Activated naive CD8-positive, alpha-beta T cell treated with anti-CD3 and anti-CD28 coated beads, Interleukin-2, amount 10 ng/mL, durations not matched to agents 7 days and 5 days (primary cell): ENCODE results near the gene KIF2B. TPM values are rescaled to one million over a fixed set of nuclear protein-coding genes. Genes with fewer than 3 reads are reported as not detected.

ENCODE experiments used
- ATAC-seq: fragments of 150-1000 bp; cut with Tn5 transposase; one replicate; pipeline ENCODE4 v1.10.0; 2021; ENCODE audit warnings: low read depth, moderate library complexity
- POLR2A ChIA-PET: fragments of 350-600 bp; sonication (Branson Sonifier 250); formaldehyde crosslinking; loops from one replicate; lab custom pipeline; 2021; ENCODE audit warnings: antibody characterized with exemption; lab: Charles Lee
- DNase-seq: peaks from one replicate; pipeline ENCODE4 v3.0.0; 2021
- H3K27ac Mint-ChIP-seq: one replicate; pipeline ENCODE4 v1.8.0; 2022; ENCODE audit warnings: mild to moderate bottlenecking, mixed read lengths
- H3K27me3 Mint-ChIP-seq: one replicate; pipeline ENCODE4 v1.8.0; 2022; ENCODE audit warnings: mild to moderate bottlenecking, moderate library complexity, mixed read lengths
- H3K36me3 Mint-ChIP-seq: one replicate; pipeline ENCODE4 v1.8.0; 2021; ENCODE audit warnings: mild to moderate bottlenecking, mixed read lengths
- H3K4me1 Mint-ChIP-seq: one replicate; pipeline ENCODE4 v1.8.0; 2021; ENCODE audit warnings: mixed read lengths
- H3K4me3 Mint-ChIP-seq: one replicate; pipeline ENCODE4 v1.8.0; 2022; ENCODE audit warnings: mild to moderate bottlenecking, moderate library complexity, mixed read lengths
- H3K9me3 Mint-ChIP-seq: one replicate; pipeline ENCODE4 v1.8.0; 2021; ENCODE audit warnings: mixed read lengths
- total RNA-seq, 2 experiments: library from RNA; stranded (reverse); gene quantifications; one replicate each; pipeline ENCODE4 v1.2.3, GENCODE V29; 2021

Gene KIF2B, protein sequence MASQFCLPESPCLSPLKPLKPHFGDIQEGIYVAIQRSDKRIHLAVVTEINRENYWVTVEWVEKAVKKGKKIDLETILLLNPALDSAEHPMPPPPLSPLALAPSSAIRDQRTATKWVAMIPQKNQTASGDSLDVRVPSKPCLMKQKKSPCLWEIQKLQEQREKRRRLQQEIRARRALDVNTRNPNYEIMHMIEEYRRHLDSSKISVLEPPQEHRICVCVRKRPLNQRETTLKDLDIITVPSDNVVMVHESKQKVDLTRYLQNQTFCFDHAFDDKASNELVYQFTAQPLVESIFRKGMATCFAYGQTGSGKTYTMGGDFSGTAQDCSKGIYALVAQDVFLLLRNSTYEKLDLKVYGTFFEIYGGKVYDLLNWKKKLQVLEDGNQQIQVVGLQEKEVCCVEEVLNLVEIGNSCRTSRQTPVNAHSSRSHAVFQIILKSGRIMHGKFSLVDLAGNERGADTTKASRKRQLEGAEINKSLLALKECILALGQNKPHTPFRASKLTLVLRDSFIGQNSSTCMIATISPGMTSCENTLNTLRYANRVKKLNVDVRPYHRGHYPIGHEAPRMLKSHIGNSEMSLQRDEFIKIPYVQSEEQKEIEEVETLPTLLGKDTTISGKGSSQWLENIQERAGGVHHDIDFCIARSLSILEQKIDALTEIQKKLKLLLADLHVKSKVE
- not detected for total RNA-seq

DNA sequence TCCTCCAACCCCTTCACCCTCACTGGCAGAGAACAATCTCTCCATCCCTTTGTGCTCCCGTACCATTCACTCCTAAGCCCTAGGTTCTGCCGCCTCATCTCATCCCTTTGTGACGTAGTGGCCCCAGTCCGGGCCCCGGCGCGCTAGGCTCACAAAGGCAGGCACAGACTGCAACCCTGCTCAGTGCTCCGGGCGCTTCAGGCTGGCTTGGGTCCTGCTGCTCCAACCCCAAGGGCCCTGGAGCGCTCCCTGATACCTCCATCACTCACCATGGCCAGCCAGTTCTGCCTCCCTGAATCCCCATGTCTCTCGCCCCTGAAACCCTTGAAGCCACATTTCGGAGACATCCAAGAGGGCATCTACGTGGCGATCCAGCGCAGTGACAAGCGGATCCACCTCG, at the start of gene KIF2B:
KIF2B (plus strand) TSS at position 164 of the 400 bp plus-strand sequence; CDS start at position 271, 107 bp downstream.
- H3K27me3 Mint-ChIP-seq = no peaks in the 10 kb centered on the region
- POLR2A ChIA-PET = no interaction called here
- H3K36me3 Mint-ChIP-seq = no peaks in the 10 kb centered on the region
- ATAC-seq (no peak), DNase-seq (no peak)
- no peak within 1 kb of the TSS for H3K27ac Mint-ChIP-seq
- peaks cover 6% of the 10 kb centered on the region for H3K9me3 Mint-ChIP-seq
- no peaks in the 10 kb centered on the region for H3K4me1 Mint-ChIP-seq
- H3K4me3 Mint-ChIP-seq = no peak within 1 kb of the TSS

GRCh38 chr17:53780320-53780719, 42.4 kb upstream of the KIF2B start:
- H3K4me3 Mint-ChIP-seq = no peak overlapping the region
- no peaks in the 10 kb centered on the region for H3K36me3 Mint-ChIP-seq
- H3K27ac Mint-ChIP-seq = no peak overlapping the region
- H3K27me3 Mint-ChIP-seq = no peaks in the 10 kb centered on the region
- no peaks in the 10 kb centered on the region for H3K4me1 Mint-ChIP-seq
- POLR2A ChIA-PET = no interaction called here
- ATAC-seq = no peak
- no peak for DNase-seq
- peaks cover 11% of the 10 kb centered on the region for H3K9me3 Mint-ChIP-seq

DNA sequence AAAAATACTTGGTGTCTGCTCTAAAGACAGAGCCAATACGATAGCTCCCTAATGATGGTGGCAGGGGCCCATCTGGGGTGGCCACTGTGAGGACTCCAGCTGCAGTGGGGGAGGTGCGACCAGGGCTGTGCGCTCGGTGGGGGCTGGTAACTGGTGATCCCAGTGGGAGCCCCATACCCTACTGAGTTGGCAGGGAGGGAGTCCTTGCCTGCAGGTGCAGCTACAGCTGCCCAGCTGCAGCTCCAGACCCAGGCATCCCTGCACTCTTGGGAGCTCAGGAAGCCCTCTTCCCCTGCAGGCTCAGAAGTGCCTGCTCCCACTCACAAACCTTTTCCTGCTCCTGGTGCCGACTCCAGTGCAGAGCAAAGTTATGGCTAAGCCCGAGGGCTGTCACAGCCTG, 31.2 kb upstream of the KIF2B start:
- ATAC-seq (no peak), DNase-seq (no peak)
- POLR2A ChIA-PET = no interaction called here
- H3K4me3 Mint-ChIP-seq = no peak overlapping the region
- H3K27me3 Mint-ChIP-seq = no peaks in the 10 kb centered on the region
- H3K9me3 Mint-ChIP-seq = peaks cover 2% of the 10 kb centered on the region
- H3K36me3 Mint-ChIP-seq = no peaks in the 10 kb centered on the region
- no peak overlapping the region for H3K27ac Mint-ChIP-seq
- H3K4me1 Mint-ChIP-seq = no peaks in the 10 kb centered on the region

- Mint-ChIP-seq H3K27me3 (no peaks in the 10 kb centered on the region), H3K27ac (no peak overlapping the region), H3K4me1 (no peaks in the 10 kb centered on the region), H3K4me3 (no peak overlapping the region), H3K9me3 (peaks cover 2% of the 10 kb centered on the region), H3K36me3 (no peaks in the 10 kb centered on the region)
- ATAC-seq = no peak
- POLR2A ChIA-PET = no interaction called here
- DNase-seq = no peak
These were observed 30.3 kb upstream of the KIF2B start for GRCh38 chr17:53792451-53792850.

- no peak overlapping the region for H3K27ac Mint-ChIP-seq
- H3K9me3 Mint-ChIP-seq = peaks cover 2% of the 10 kb centered on the region
- POLR2A ChIA-PET = no interaction called here
- no peaks in the 10 kb centered on the region for H3K36me3 Mint-ChIP-seq
- no peak overlapping the region for H3K4me3 Mint-ChIP-seq
- ATAC-seq (no peak), DNase-seq (no peak)
- no peaks in the 10 kb centered on the region for H3K27me3 Mint-ChIP-seq
- no peaks in the 10 kb centered on the region for H3K4me1 Mint-ChIP-seq
These were observed 29.7 kb upstream of the KIF2B start for GRCh38 chr17:53792997-53793396.

- no peak for DNase-seq
These were observed 27.9 kb upstream of the KIF2B start for GRCh38 chr17:53794875-53795274.

DNA sequence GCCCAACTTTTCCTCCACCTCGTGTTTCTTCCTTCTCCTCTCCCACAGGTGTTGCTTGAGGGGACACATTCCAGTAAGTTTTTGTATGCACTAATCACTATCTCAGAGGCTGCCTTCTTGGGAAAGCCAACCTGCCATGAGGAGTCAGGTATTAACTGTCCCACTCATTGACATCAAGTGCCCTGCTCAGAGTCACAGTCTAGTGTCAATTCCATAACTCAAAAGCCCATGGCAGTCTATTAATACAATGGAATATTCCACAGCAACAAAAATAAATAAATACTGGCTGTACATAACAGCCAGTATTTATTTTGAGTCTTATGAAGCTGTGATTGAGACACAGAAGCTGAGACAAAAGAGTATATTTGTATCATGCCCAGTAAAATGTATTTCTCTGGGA, 26.1 kb upstream of the KIF2B start:
- ATAC-seq = no peak
- H3K27ac Mint-ChIP-seq = no peak overlapping the region
- DNase-seq = no peak
- no peaks in the 10 kb centered on the region for H3K36me3 Mint-ChIP-seq
- H3K4me3 Mint-ChIP-seq = no peak overlapping the region
- no peaks in the 10 kb centered on the region for H3K9me3 Mint-ChIP-seq
- no peaks in the 10 kb centered on the region for H3K4me1 Mint-ChIP-seq
- no peaks in the 10 kb centered on the region for H3K27me3 Mint-ChIP-seq
- POLR2A ChIA-PET = no interaction called here

More at GRCh38 chr17:53794875-53795274, 27.9 kb upstream of the KIF2B start:
- POLR2A ChIA-PET = no interaction called here
- Mint-ChIP-seq H3K27ac (no peak overlapping the region), H3K4me1 (no peaks in the 10 kb centered on the region), H3K9me3 (peaks cover 2% of the 10 kb centered on the region), H3K27me3 (no peaks in the 10 kb centered on the region), H3K4me3 (no peak overlapping the region), H3K36me3 (no peaks in the 10 kb centered on the region)
- ATAC-seq = no peak

GRCh38 chr17:53797501-53797900, 25.2 kb upstream of the KIF2B start:
- POLR2A ChIA-PET = no interaction called here
- Mint-ChIP-seq H3K9me3 (no peaks in the 10 kb centered on the region), H3K27me3 (no peaks in the 10 kb centered on the region), H3K27ac (no peak overlapping the region), H3K36me3 (no peaks in the 10 kb centered on the region), H3K4me3 (no peak overlapping the region), H3K4me1 (no peaks in the 10 kb centered on the region)
- ATAC-seq (no peak), DNase-seq (no peak)

DNA sequence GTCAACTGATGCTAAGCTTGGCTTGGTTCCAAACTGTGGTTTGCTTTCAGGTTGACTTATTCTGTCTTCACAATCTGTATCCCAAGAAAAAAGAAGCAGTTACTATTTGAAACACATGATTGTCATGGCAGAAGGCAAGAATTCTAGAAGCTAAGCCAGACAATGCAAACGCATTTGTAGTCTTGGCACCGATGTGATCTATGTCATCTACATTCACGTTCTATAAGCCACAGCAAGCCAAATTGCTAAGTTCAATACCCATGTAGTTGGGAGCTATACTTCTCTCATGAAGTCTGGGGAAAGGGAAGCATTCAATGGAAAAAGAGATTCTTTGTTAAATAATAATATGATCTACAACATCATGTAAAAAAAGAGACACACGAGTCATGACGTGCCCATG, 18.3 kb upstream of the KIF2B start:
- POLR2A ChIA-PET = no interaction called here
- Mint-ChIP-seq H3K4me3 (no peak overlapping the region), H3K27ac (no peak overlapping the region), H3K27me3 (no peaks in the 10 kb centered on the region), H3K36me3 (no peaks in the 10 kb centered on the region), H3K9me3 (no peaks in the 10 kb centered on the region), H3K4me1 (no peaks in the 10 kb centered on the region)
- ATAC-seq = no peak
- DNase-seq = no peak

- no peaks in the 10 kb centered on the region for H3K27me3 Mint-ChIP-seq
- no peak for ATAC-seq
- no peak overlapping the region for H3K27ac Mint-ChIP-seq
These were observed 16.3 kb upstream of the KIF2B start for GRCh38 chr17:53806473-53806872.

DNA sequence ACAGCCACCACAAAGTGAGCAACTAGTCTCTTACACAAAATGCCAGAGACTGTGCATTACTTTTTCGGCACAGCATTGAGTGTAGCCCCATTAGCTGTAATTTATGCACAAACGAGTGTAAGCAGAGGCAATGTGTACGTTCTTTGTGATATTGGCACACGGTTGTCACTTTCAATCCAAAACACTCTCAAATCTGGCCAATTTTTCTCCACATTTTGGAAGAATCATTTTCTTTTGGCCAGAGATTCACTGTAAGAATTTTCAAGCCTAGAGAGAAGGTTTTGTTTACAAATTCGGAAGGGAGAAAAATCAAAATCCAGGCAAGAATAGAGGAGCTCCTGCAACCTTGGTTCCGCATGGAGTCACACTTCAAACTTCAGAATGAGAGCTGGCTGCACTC, 15.4 kb upstream of the KIF2B start:
- Mint-ChIP-seq H3K4me3 (no peak overlapping the region), H3K4me1 (no peaks in the 10 kb centered on the region), H3K27me3 (no peaks in the 10 kb centered on the region), H3K36me3 (no peaks in the 10 kb centered on the region), H3K27ac (no peak overlapping the region), H3K9me3 (no peaks in the 10 kb centered on the region)
- ATAC-seq (no peak), DNase-seq (no peak)
- POLR2A ChIA-PET = no interaction called here

More at GRCh38 chr17:53806473-53806872, 16.3 kb upstream of the KIF2B start:
- Mint-ChIP-seq H3K4me3 (no peak overlapping the region), H3K36me3 (no peaks in the 10 kb centered on the region), H3K4me1 (no peaks in the 10 kb centered on the region), H3K9me3 (no peaks in the 10 kb centered on the region)
- DNase-seq = no peak
- POLR2A ChIA-PET = no interaction called here

DNA sequence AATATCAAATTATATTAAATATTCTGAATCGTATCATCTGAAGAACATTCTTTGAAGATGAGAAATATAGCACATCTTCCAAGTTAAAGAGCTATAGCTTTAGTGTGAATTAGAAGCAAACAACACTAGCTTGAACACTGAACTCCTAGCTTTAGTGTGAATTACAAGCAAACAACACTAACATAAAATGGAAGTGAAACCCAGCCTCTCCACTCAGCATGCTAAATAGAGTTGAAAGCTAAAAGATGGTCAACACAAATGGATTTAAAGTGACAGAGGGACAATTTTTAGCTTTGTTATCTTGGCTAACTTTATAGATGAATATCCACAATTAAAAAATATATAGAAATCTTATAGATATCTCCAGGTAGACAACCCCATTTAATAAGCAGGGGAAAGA, 4.5 kb upstream of the KIF2B start:
- no peaks in the 10 kb centered on the region for H3K4me1 Mint-ChIP-seq
- H3K27ac Mint-ChIP-seq = no peak overlapping the region
- H3K27me3 Mint-ChIP-seq = no peaks in the 10 kb centered on the region
- H3K36me3 Mint-ChIP-seq = no peaks in the 10 kb centered on the region
- H3K9me3 Mint-ChIP-seq = peaks cover 3% of the 10 kb centered on the region
- H3K4me3 Mint-ChIP-seq = no peak overlapping the region
- ATAC-seq (no peak), DNase-seq (no peak)
- POLR2A ChIA-PET = no interaction called here

- ATAC-seq = no peak
- H3K9me3 Mint-ChIP-seq = peaks cover 5% of the 10 kb centered on the region
These were observed 3.8 kb upstream of the KIF2B start for GRCh38 chr17:53818929-53819328.

DNA sequence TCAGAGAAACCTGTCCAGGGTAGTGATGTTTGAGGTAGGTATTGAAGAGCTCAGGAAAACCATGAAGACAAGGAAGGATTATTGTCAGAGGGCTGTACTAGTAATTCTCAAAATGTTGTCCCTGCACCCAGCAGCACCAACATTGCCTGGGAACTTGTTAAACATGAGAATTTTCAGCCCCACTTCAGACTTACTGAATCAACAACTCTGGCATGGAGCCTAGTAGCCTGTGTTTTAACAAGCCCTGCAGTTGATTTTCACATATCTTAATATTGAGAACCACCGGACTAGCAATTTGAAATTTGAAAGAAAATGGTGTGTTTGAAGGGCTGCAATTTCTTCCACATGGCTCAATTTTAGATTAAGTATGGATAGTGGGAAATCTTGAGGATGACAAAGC, 2.8 kb upstream of the KIF2B start:
- ATAC-seq (no peak), DNase-seq (no peak)
- Mint-ChIP-seq H3K4me1 (no peaks in the 10 kb centered on the region), H3K36me3 (no peaks in the 10 kb centered on the region), H3K27me3 (no peaks in the 10 kb centered on the region), H3K27ac (no peak overlapping the region), H3K4me3 (no peak overlapping the region), H3K9me3 (peaks cover 8% of the 10 kb centered on the region)
- POLR2A ChIA-PET = no interaction called here

More at GRCh38 chr17:53818929-53819328, 3.8 kb upstream of the KIF2B start:
- Mint-ChIP-seq H3K4me1 (no peaks in the 10 kb centered on the region), H3K4me3 (no peak overlapping the region), H3K27ac (no peak overlapping the region), H3K36me3 (no peaks in the 10 kb centered on the region), H3K27me3 (no peaks in the 10 kb centered on the region)
- POLR2A ChIA-PET = no interaction called here
- DNase-seq = no peak
